A673 (cell line): Measurements from ENCODE around the gene DNA2.

Experiments
- EZH2 ChIP-seq: fragments of 200-600 bp; sonication (generic); IDR thresholded peaks from 2 replicates; pipeline ENCODE4 v1.6.1; 2017; ENCODE audit warnings: borderline replicate concordance, low read depth, mild to moderate bottlenecking, mixed read lengths, antibody characterized with exemption, low read length; ENCODE audit not compliant: poor library complexity, severe bottlenecking
- TF ChIP-seq, protein P1 (sequence below): fragments of 300-800, 200-600 bp; sonication (generic); conservative IDR thresholded peaks from 2 replicates; pipeline ENCODE4 v1.5.1; 2017; ENCODE audit warnings: low read depth, mild to moderate bottlenecking, antibody characterized with exemption, low read length, moderate library complexity, mixed read lengths

DNA sequence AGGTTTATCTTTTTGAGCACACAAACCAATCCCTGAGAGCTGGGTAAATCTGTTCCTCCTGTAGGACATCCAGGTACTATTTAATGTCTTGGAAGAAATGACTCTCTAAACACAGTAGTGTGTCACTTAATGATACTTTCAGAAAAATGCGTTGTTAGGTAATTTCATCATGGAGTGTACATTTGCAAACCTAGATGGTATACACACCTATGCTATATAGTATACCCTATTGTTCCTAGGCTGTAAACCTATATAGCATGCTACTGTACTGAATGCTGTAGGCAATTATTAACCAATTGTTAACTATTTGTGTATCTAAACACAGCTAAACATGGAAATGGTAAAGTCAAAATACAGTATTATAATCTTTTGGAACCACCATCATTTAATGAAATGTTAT is 74.8 kb downstream of the DNA2 start:
- TF ChIP-seq, protein P1, sequence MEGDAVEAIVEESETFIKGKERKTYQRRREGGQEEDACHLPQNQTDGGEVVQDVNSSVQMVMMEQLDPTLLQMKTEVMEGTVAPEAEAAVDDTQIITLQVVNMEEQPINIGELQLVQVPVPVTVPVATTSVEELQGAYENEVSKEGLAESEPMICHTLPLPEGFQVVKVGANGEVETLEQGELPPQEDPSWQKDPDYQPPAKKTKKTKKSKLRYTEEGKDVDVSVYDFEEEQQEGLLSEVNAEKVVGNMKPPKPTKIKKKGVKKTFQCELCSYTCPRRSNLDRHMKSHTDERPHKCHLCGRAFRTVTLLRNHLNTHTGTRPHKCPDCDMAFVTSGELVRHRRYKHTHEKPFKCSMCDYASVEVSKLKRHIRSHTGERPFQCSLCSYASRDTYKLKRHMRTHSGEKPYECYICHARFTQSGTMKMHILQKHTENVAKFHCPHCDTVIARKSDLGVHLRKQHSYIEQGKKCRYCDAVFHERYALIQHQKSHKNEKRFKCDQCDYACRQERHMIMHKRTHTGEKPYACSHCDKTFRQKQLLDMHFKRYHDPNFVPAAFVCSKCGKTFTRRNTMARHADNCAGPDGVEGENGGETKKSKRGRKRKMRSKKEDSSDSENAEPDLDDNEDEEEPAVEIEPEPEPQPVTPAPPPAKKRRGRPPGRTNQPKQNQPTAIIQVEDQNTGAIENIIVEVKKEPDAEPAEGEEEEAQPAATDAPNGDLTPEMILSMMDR: no peak
- no peak for TF ChIP-seq EZH2
